Ramos (cell line): ENCODE results near the gene S100A16.
"Not testable (repeated sequence)": the region's sequence is repeated elsewhere in the genome, so short reads cannot be mapped to it uniquely, and the experiment has no call there.

Source experiments
- in situ Hi-C: fragments of 300-500 bp; cut with MboI; formaldehyde crosslinking; loops from one replicate; pipeline ENCODE4 v1.14.3; 2022; ENCODE audit warnings: low sequenced_read_pairs; ENCODE audit not compliant: unreplicated experiment

Gene S100A16

GRCh38 chr1:153567621-153568366 is 45.1 kb downstream of the S100A16 start:
- in situ Hi-C loops: no loop called here

DNA sequence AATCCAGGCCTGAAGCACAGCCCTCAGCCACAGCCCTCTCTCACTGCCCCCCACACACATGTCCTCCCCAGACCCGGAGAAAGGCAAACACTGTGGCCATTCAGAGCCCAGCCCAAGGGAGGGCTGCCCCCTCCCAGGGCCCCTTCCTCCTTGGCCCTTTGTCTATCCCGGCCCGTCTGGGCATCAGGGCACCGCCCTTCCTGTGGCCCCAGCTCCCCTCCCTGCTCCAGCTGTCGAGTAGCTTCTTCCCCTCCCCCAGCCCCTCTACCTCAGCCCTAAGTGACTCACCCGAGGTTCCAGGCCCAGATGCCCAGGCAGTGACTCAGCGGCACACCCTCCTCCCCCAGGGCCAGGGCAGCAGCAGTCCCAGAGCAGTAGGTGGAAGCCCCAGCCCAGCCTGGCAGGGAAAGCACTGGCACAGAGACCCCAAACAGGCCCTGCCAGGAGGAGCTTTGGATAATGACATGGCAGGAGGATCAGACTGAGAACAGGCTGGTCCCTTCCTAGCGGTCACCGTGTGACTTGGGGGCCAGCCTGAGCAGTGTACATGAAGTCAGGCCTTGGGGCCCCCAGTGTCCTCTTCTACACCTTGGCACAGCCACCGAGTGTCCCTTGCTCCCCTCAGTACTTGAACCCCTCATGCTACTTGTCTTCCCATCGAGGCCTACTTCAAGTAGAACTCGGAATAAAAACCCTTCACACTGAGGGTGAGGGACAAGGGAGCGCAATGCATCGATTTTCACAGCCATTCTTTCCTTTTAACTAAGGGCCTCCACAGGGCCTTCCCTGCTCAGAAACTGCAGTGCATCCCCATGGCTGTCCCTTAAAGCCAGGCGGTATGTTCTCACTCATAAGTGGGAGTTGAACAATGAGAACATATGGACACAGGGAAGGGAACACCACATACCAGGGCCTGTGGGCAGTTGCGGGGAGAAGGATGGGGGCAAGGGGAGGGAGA is 46.2 kb downstream of the S100A16 start:
- in situ Hi-C loops: no loop called here

DNA sequence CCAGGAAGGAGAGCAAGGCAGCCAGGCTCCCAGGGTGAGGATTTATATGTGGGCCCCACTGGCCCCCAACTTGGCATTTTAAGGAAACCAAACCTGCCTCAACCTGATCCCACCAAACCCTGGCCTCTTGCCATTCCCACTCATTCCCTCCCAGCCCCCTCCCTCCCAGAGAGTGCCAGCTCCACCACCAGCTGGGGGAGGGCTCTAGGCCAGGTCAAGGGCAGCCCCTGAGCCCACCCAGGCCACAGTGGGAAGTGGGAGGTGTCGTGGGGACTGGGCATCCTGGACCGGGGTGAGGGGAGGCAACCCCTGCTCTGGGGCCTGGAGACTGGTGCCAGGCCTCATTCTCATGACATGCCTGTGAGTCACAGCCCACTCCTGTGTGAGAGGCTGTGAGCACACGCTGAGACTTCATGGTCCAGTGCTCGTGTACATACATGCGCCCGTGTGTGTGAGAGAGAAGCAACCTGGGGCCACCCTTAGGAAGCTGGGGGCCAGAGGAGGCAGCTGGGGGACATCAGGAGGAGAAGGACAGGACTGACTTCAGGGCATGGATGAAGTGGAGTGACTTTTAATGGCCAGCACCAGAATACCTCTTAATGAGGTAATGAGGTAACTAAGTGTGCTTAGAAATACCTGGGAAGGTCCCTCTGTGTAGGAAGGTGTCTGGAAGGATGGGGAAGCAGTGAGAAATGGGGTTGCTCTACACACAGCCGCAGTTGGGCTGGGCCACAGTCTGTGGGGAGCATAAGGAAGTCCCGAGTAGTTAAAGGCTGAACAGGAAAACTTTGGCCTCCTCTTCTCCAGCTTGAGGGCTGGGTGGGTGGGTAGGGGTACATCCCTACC is 47.2 kb downstream of the S100A16 start, which contains the start of gene S100A2:
Gene S100A2 (minus strand): TSS at position 316 of the 846 bp plus-strand sequence. CDS start 1,967 bp downstream, outside the sequence.
- in situ Hi-C loops: no loop called here

- in situ Hi-C loops: no loop called here
Measured at GRCh38 chr1:153563991-153564390, 48.9 kb downstream of the S100A16 start.

- in situ Hi-C loops: no loop called here
Measured at GRCh38 chr1:153563483-153563901, 49.4 kb downstream of the S100A16 start.

DNA sequence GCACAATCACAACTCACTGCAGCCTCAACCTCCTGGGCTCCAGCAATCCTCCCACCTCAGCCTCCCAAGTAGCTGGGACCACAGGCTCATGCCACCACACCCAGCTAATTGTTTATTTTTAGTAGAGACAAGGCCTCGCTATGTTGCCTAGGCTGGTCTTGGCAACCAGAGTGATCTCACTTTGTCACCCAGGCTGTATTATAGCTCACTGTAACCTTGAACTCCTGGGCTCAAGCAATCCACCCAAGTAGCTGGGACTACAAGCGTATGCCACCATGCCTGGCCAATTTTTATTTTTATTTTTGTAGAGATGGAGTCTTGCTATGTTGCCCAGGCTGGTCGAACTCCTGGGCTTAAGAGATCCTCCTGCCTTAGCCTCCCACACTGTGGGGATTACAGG is 50.9 kb downstream of the S100A16 start:
- in situ Hi-C loops: not testable (repeated sequence)

- in situ Hi-C loops: no loop called here
Measured at GRCh38 chr1:153561466-153561985, 51.4 kb downstream of the S100A16 start.

GRCh38 chr1:153560771-153561465 is 52.0 kb downstream of the S100A16 start:
- in situ Hi-C loops: no loop called here

DNA sequence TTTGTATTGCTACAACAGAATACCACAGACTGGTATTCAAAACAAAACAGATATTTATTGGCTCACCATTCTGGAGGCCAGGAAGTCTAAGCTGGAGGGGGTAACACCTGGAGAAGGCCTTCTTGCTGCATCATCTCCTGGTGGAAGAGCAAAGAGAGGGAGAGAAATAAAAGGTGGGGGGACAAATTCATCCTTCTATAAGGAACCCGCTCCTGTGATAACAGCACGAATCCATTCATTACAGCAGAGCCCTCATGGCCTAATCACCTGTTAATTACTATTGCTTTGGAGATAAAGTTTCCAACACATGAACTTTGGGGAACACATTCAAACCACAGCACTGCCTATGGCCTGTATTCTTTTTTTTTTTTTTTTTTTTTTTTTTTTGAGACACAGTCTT is 52.7 kb downstream of the S100A16 start:
- in situ Hi-C loops: no loop called here

DNA sequence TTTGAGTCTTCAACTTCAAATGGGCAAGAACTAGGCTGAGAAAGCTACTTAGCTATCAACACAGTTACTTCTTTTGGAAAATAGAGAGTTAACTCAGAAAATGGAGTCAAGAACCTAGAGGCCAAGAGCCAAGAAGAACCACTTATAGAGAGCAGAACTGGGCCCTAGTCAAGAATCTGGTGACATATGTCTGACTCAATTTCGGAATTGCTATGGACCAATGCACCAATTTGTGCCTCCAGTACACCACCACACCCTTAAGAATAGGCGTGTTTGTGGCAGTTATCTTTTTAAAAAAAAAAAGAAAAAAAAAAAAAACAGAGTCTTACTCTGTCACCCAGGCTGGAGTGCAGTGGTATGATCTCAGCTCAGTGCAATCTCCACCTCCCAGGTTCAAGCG is 55.1 kb downstream of the S100A16 start:
- in situ Hi-C loops: no loop called here
